LNCAP (cell line): ENCODE measurements around the gene CCL25.

Source experiments
- CTCF ChIP-seq: fragments of 450-650 bp; IDR thresholded peaks from 2 replicates; pipeline ENCODE4 v1.5.1; 2017; ENCODE audit warnings: mild to moderate bottlenecking

CCL25 gene, protein sequence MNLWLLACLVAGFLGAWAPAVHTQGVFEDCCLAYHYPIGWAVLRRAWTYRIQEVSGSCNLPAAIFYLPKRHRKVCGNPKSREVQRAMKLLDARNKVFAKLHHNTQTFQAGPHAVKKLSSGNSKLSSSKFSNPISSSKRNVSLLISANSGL

DNA sequence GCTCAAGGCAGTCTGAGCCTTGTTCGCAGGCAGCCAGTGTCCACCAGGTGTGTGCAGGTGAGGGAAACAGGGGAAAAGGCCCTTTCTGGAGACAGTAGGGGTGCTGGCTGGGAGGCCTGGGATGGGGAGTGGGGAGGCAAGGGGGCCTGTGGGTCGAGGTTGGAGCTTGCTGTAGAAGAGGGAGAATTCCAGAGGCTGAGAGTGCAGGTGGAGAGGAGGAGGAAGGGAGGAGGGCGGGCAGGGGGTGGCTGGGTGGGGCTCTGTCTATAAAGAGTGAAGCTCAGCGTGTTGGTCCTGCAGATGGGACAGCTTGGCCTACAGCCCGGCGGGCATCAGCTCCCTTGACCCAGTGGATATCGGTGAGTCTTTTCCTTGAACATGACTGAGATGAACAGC lies at the start of gene CCL25:
CCL25 (plus strand) TSS at position 297 of the 396 bp plus-strand sequence. CDS start 290 bp downstream, outside the sequence.
- no peak for TF ChIP-seq CTCF

DNA sequence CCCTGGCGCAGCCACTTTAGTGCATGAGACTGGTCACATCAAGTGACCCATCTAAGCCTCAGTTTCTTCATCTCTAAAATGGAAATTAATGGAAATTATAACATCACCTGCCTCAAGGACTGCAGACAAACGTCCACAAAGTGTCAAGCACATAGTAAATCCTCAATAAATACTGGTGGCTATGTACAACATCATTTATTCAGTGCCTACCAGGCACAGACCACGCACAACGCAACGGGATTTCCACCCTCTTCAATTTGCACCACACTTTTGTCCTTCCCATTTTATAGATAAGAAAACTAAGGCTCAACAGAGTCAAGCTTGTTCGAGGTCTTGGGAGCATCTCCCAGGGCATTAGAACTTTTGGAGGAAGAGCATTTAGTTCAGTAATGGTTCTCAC lies 48.6 kb upstream of the CCL25 start:
- no peak for TF ChIP-seq CTCF

DNA sequence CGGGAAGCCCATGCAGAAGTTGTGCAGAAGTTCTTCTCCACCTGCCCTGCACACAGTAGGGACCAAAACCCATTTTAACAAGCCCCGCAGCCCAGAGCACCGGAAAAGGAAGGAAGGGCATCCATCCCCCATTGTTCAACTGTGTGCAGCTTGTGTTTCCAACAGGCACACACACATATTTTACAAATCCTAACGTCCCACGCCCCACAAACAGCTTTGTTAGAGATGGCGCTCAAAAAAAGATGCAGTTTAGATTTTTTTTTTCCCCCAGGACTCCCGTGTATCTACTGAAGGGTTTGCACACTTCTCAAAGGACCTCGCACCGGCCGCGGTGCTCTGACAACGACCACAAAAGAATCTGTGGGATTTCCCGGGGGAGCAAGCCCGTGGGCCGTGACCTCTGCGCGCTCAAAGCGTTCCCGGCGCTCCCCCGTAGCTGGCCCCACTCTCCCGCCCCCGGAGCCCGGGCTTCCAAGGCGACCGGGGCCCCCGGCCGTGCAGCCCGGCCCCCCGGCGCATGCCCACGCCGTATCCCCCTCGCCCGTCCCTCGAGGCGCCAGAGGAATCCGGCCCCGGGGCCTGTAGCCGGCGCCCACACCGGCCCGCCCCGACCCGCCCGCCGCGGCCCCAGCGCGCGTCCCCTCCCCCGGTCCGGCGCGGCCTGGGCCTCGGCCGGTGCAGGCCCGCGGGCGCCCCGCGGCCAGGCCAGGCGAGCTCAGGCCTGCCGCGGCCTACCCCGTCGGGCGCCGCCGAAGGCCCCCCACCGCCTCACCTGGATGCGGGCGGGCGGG lies 47.6 kb upstream of the CCL25 start:
- no peak for TF ChIP-seq CTCF

GRCh38 chr19:8005534-8006256 lies 46.9 kb upstream of the CCL25 start, which contains the start of gene ELAVL1:
ELAVL1 (minus strand) TSS chr19:8005641; CDS start chr19:7991815, 13,826 bp downstream.
- no peak for TF ChIP-seq CTCF

- no peak for TF ChIP-seq CTCF
Measured at GRCh38 chr19:8017808-8018207, 34.8 kb upstream of the CCL25 start.

DNA sequence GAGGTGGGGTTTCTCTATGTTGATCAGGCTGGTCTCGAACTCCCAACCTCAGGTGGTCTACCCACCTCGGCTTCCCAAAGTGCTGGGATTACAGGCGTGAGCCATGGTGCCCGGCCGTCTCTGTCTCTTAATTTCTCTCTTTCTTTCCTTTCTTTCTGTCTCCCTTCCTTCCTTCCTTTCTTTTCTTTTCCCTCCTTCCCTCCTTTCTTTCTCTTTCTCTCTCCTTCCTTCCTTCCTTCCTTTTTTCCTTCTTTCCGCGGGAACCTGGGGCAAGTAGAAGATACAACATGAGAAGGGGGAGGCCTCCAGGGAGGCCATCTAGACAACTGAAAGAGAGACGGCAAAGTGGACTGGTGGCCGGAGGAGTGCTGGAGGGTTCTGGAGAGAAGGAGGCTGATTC lies 31.9 kb upstream of the CCL25 start:
- TF ChIP-seq CTCF: no peak

- TF ChIP-seq CTCF: no peak
Measured at GRCh38 chr19:8021374-8021773, 31.2 kb upstream of the CCL25 start.
